IMR-90 (cell line): ENCODE measurements around the gene MACF1. TPM values are rescaled to one million over a fixed set of nuclear protein-coding genes. Genes with fewer than 3 reads are reported as not detected.

Experiments
- ATAC-seq: fragments of 200-7000 bp; cut with Tn5 transposase; 2 replicates; pipeline ENCODE4 v1.9.1; 2020; ENCODE audit warnings: low read depth, mild to moderate bottlenecking, moderate library complexity
- BruUV-seq: library from RNA; stranded (reverse); fragments of 400-500 nt; replicated peaks from 2 replicates; lab custom pipeline; 2021; lab: Mats Ljungman, UMichigan
- CTCF ChIA-PET: fragments of 300-600 bp; formaldehyde crosslinking; extraction: SDS; loops from one replicate; lab custom pipeline; 2021; ENCODE audit warnings: antibody characterized with exemption; lab: Yijun Ruan, JAX
- POLR2A ChIA-PET: fragments of 300-600 bp; sonication (Branson Sonifier 250); formaldehyde crosslinking; loops from one replicate; lab custom pipeline; 2022; ENCODE audit warnings: antibody characterized with exemption; ENCODE audit not compliant: unreplicated experiment; lab: Charles Lee
- DNase-seq: peaks from one replicate; pipeline ENCODE4 v3.0.0; 2013
- H2AFZ ChIP-seq: replicated peaks from 2 replicates; pipeline ENCODE3; 2013; ENCODE audit warnings: low read length, mild to moderate bottlenecking; ENCODE audit not compliant: poor library complexity
- H2AK5ac ChIP-seq: 2 replicates; pipeline ENCODE4 v1.6.1; 2013; ENCODE audit warnings: low read depth, low read length, inconsistent platforms
- H2AK9ac ChIP-seq: replicated peaks from 2 replicates; pipeline ENCODE3; 2013; ENCODE audit warnings: mild to moderate bottlenecking, low read depth, low read length, moderate library complexity; ENCODE audit not compliant: poor library complexity
- H2BK120ac ChIP-seq: 2 replicates; pipeline ENCODE4 v1.6.1; 2013; ENCODE audit warnings: low read depth, low read length, inconsistent platforms
- H2BK15ac ChIP-seq: 3 replicates; pipeline ENCODE4 v1.6.1; 2013; ENCODE audit warnings: low read depth, low read length, inconsistent platforms
- H2BK20ac ChIP-seq: 2 replicates; pipeline ENCODE4 v1.6.1; 2013; ENCODE audit warnings: low read depth, mild to moderate bottlenecking, inconsistent platforms, low read length, moderate library complexity
- H2BK5ac ChIP-seq: 2 replicates; pipeline ENCODE4 v1.6.1; 2013; ENCODE audit warnings: mild to moderate bottlenecking, low read depth, low read length, inconsistent platforms; ENCODE audit not compliant: poor library complexity, severe bottlenecking
- H3K14ac ChIP-seq: replicated peaks from 2 replicates; pipeline ENCODE4 v1.6.1; 2013; ENCODE audit warnings: low read depth, low read length, inconsistent platforms
- H3K18ac ChIP-seq: 2 replicates; pipeline ENCODE4 v1.6.1; 2013; ENCODE audit warnings: low read depth, low read length, control low read depth
- H3K23ac ChIP-seq: 2 replicates; pipeline ENCODE4 v1.6.1; 2013; ENCODE audit warnings: low read depth, low read length, inconsistent platforms
- H3K27ac ChIP-seq: 2 replicates; pipeline ENCODE4 v1.5.1; 2013; ENCODE audit warnings: mild to moderate bottlenecking, control low read depth, low read length; ENCODE audit not compliant: insufficient read depth
- H3K27me3 ChIP-seq: 2 replicates; pipeline ENCODE4 v1.6.1; 2013; ENCODE audit warnings: low read length; ENCODE audit not compliant: control insufficient read depth, insufficient read depth
- H3K36me3 ChIP-seq: 2 replicates; pipeline ENCODE4 v1.6.1; 2013; ENCODE audit warnings: low read length, mixed read lengths; ENCODE audit not compliant: control insufficient read depth, insufficient read depth
- H3K4ac ChIP-seq: 2 replicates; pipeline ENCODE4 v1.6.1; 2013; ENCODE audit warnings: low read depth, low read length, inconsistent platforms
- H3K4me1 ChIP-seq: 2 replicates; pipeline ENCODE4 v1.6.1; 2013; ENCODE audit warnings: low read length, mixed read lengths; ENCODE audit not compliant: control insufficient read depth, insufficient read depth
- H3K4me2 ChIP-seq: 2 replicates; pipeline ENCODE4 v1.6.1; 2013; ENCODE audit warnings: low read depth, mild to moderate bottlenecking, control low read depth, low read length, moderate library complexity
- H3K4me3 ChIP-seq: 2 replicates; pipeline ENCODE4 v1.5.1; 2013; ENCODE audit warnings: low read depth, mild to moderate bottlenecking, control low read depth, low read length, moderate library complexity; ENCODE audit not compliant: insufficient read depth
- H3K56ac ChIP-seq: 2 replicates; pipeline ENCODE4 v1.6.1; 2013; ENCODE audit warnings: low read length, inconsistent platforms; ENCODE audit not compliant: insufficient read depth; ENCODE audit errors: extremely low read depth
- H3K79me1 ChIP-seq, 2 experiments: 2 replicates each; pipeline ENCODE4 v1.6.1; 2013; ENCODE audit warnings: low read length in 2 of 2, inconsistent platforms in 1 of 2, low read depth in 1 of 2
- H3K9ac ChIP-seq: 2 replicates; pipeline ENCODE4 v1.6.1; 2013; ENCODE audit warnings: low read depth, low read length, control low read depth
- H3K9me1 ChIP-seq: 2 replicates; pipeline ENCODE4 v1.6.1; 2013; ENCODE audit warnings: low read length, inconsistent platforms; ENCODE audit not compliant: insufficient read depth
- H3K9me3 ChIP-seq: 2 replicates; pipeline ENCODE4 v1.6.1; 2013; ENCODE audit warnings: low read length; ENCODE audit not compliant: control insufficient read depth, insufficient read depth
- H4K20me1 ChIP-seq: 2 replicates; pipeline ENCODE4 v1.6.1; 2013; ENCODE audit warnings: low read length, inconsistent platforms; ENCODE audit not compliant: insufficient read depth
- H4K5ac ChIP-seq: 2 replicates; pipeline ENCODE4 v1.6.1; 2013; ENCODE audit warnings: mild to moderate bottlenecking, low read depth, low read length, control low read depth
- H4K8ac ChIP-seq, 2 experiments: 2 replicates each; pipeline ENCODE4 v1.6.1; 2013; ENCODE audit warnings: low read depth in 2 of 2, low read length in 2 of 2, control low read depth in 1 of 2, inconsistent platforms in 1 of 2
- H4K91ac ChIP-seq: 2 replicates; pipeline ENCODE4 v1.6.1; 2013; ENCODE audit warnings: low read depth, low read length, inconsistent platforms; ENCODE audit not compliant: insufficient read depth
- BHLHE40 ChIP-seq: fragments of 150-350 bp; IDR thresholded peaks from 2 replicates; pipeline ENCODE4 v1.6.1; 2016; ENCODE audit warnings: mild to moderate bottlenecking, low read depth, low read length
- CEBPB ChIP-seq: IDR thresholded peaks from 2 replicates; pipeline ENCODE4 v1.6.1; 2012; ENCODE audit warnings: low read depth, low read length, improper control_type of control experiment
- CHD1 ChIP-seq: IDR thresholded peaks from 2 replicates; pipeline ENCODE4 v1.6.1; 2012; ENCODE audit warnings: low read depth, low read length, improper control_type of control experiment
- CTCF ChIP-seq: conservative IDR thresholded peaks from 2 replicates; pipeline ENCODE4 v1.5.1; 2012; ENCODE audit warnings: mild to moderate bottlenecking, low read depth, low read length, improper control_type of control experiment
- ELK1 ChIP-seq: fragments of 150-350 bp; IDR thresholded peaks from 2 replicates; pipeline ENCODE4 v1.6.1; 2016; ENCODE audit warnings: low read depth, mild to moderate bottlenecking, low read length, moderate library complexity, borderline replicate concordance
- FOS ChIP-seq: fragments of 150-350 bp; IDR thresholded peaks from 2 replicates; pipeline ENCODE4 v1.6.1; 2016; ENCODE audit warnings: low read depth, low read length
- MAFK ChIP-seq: IDR thresholded peaks from 2 replicates; pipeline ENCODE4 v1.6.1; 2012; ENCODE audit warnings: low read depth, low read length, improper control_type of control experiment
- MAZ ChIP-seq: IDR thresholded peaks from 2 replicates; pipeline ENCODE4 v1.6.1; 2012; ENCODE audit warnings: low read depth, mild to moderate bottlenecking, low read length, improper control_type of control experiment, moderate library complexity, borderline replicate concordance
- MXI1 ChIP-seq: IDR thresholded peaks from 2 replicates; pipeline ENCODE4 v1.6.1; 2012; ENCODE audit warnings: low read depth, mild to moderate bottlenecking, low read length, moderate library complexity, borderline replicate concordance
- NFE2L2 ChIP-seq: fragments of 150-350 bp; IDR thresholded peaks from 2 replicates; pipeline ENCODE4 v1.6.1; 2016; ENCODE audit warnings: low read depth, mild to moderate bottlenecking, low read length
- POLR2A ChIP-seq: IDR thresholded peaks from 2 replicates; pipeline ENCODE4 v1.6.1; 2012; ENCODE audit warnings: mild to moderate bottlenecking, low read depth, low read length
- RAD21 ChIP-seq: IDR thresholded peaks from 2 replicates; pipeline ENCODE4 v1.6.1; 2012; ENCODE audit warnings: low read length, improper control_type of control experiment
- RCOR1 ChIP-seq: IDR thresholded peaks from 2 replicates; pipeline ENCODE4 v1.6.1; 2012; ENCODE audit warnings: mild to moderate bottlenecking, low read length, improper control_type of control experiment; ENCODE audit not compliant: insufficient replicate concordance
- RFX5 ChIP-seq: IDR thresholded peaks from 2 replicates; pipeline ENCODE4 v1.8.0; 2012; ENCODE audit warnings: low read depth, mild to moderate bottlenecking, low read length, moderate library complexity
- SMC3 ChIP-seq: fragments of 150-350 bp; IDR thresholded peaks from 2 replicates; pipeline ENCODE4 v1.6.1; 2016; ENCODE audit warnings: low read depth, mild to moderate bottlenecking, antibody characterized with exemption, low read length, moderate library complexity
- USF2 ChIP-seq: fragments of 150-350 bp; IDR thresholded peaks from 2 replicates; pipeline ENCODE4 v1.6.1; 2017; ENCODE audit warnings: mild to moderate bottlenecking, antibody characterized with exemption, low read length, low read depth
- WGBS, 2 experiments: methylation state at CpG; one replicate each; pipeline versions ENCODE4 v1.1.5 to v1.1.7; 2013; ENCODE audit warnings: missing lambda C conversion rate in 2 of 2; ENCODE audit not compliant: insufficient read length in 1 of 2; ENCODE audit errors: extremely low coverage in 2 of 2; 5-methylcytosine and 5-hydroxymethylcytosine counted together
- dilution Hi-C: fragments of 300-500 bp; cut with HindIII; formaldehyde crosslinking; loops from one replicate; pipeline ENCODE4 v1.14.3; 2018; ENCODE audit warnings: low sequenced_read_pairs; ENCODE audit not compliant: unreplicated experiment
- in situ Hi-C: fragments of 300-500 bp; cut with MboI; formaldehyde crosslinking; loops from 3 replicates; pipeline ENCODE4 v1.14.3; 2019; ENCODE audit warnings: low sequenced_read_pairs, inconsistent platforms, mixed read lengths
- intact Hi-C: fragments of 100-400 bp; cut with micrococcal nuclease; formaldehyde crosslinking; loops from 2 replicates; pipeline ENCODE4 v1.10.0; 2022
- polyA plus RNA-seq, 3 experiments: library from polyadenylated mRNA; depleted of rRNA; stranded (reverse); fragments of >200 nt; gene quantifications; 2 replicates each; pipeline ENCODE4 v1.2.3, GENCODE V29; 2012; ENCODE audit warnings: low replicate concordance in 1 of 3
- total RNA-seq: library from RNA; depleted of rRNA; stranded (reverse); fragments of >200 nt; gene quantifications from 2 replicates; pipeline ENCODE4 v1.2.3, GENCODE V29; 2012

Gene MACF1
- total and polyA plus RNA-seq, 2 of the 4 experiments (the other 2 are of a cell fraction), result 67.6 to 369 TPM

- DNase-seq (no peak), ATAC-seq (no peak)
- ChIA-PET POLR2A (no interaction called here), CTCF (interaction anchor here (1.5 kb wide), 1 partner anchor 167 kb away, joined by 3 read pairs; no protein-coding TSS in a partner anchor)
- no peak overlapping the region for H3K9ac ChIP-seq
- H3K4me2 ChIP-seq, result no peak overlapping the region
- H3K27ac ChIP-seq, result no peak overlapping the region
- dilution Hi-C loops, result loop anchor here (25.0 kb wide), 1 partner anchor 104 kb away; no protein-coding TSS in a partner anchor
- H4K8ac ChIP-seq, result no peak overlapping the region
- no peak overlapping the region for H4K5ac ChIP-seq
- no TSS peak for BruUV-seq
- H3K9me1 ChIP-seq, result no peaks in the 10 kb centered on the region
- no peaks in the 10 kb centered on the region for H3K4me1 ChIP-seq
- H3K18ac ChIP-seq, result no peak overlapping the region
- H3K4me3 ChIP-seq, result no peak overlapping the region
- no peak overlapping the region for H2BK5ac ChIP-seq
- no peak overlapping the region for H3K4ac ChIP-seq
- no peak overlapping the region for H2BK120ac ChIP-seq
- H2BK20ac ChIP-seq, result no peak overlapping the region
- H2AK9ac ChIP-seq, result no peak overlapping the region
- no peak overlapping the region for H2AK5ac ChIP-seq
- no peak for TF ChIP-seq USF2
- no peak for TF ChIP-seq RFX5
- TF ChIP-seq MXI1, result no peak
- TF ChIP-seq CTCF, result no peak
- no peak for TF ChIP-seq CHD1
- no peak for TF ChIP-seq NFE2L2
- TF ChIP-seq SMC3, result no peak
- TF ChIP-seq ELK1, result no peak
- no peak for TF ChIP-seq CEBPB
- no peak for TF ChIP-seq FOS
- no peak for TF ChIP-seq MAFK
- TF ChIP-seq POLR2A, result no peak
- no peak for TF ChIP-seq RCOR1
- no peak for TF ChIP-seq MAZ
- TF ChIP-seq RAD21, result no peak
- no peak for TF ChIP-seq BHLHE40
- H3K9me3 ChIP-seq, result no peaks in the 10 kb centered on the region
- 60% methylated on average over 1 of the region's 2 CpGs; no CpG with 5 or more reads in 1 of the 2 experiments for WGBS, 2 experiments
- intact Hi-C loops, result loop anchor here (5.0 kb wide), 1 partner anchor 179 kb away; no protein-coding TSS in a partner anchor
- H3K36me3 ChIP-seq, result peaks cover 56% of the 10 kb centered on the region
- no peak overlapping the region for H2BK15ac ChIP-seq
- H3K14ac ChIP-seq, result no peak overlapping the region
- in situ Hi-C loops, result no loop called here
- no peak overlapping the region for H3K23ac ChIP-seq
- no peaks in the 10 kb centered on the region for H4K20me1 ChIP-seq
- H3K56ac ChIP-seq, result no peak overlapping the region
- H3K79me1 ChIP-seq, result peaks cover 18 to 27% of the 10 kb centered on the region in 2 experiments
- no peak overlapping the region for H4K91ac ChIP-seq
- no peak overlapping the region for H2AFZ ChIP-seq
- H3K27me3 ChIP-seq, result no peaks in the 10 kb centered on the region
Observed at GRCh38 chr1:39358491-39358890, 154.0 kb downstream of the MACF1 start.
